ENCODE results near the gene PAK1IP1.
"Not testable (repeated sequence)": the region's sequence is repeated elsewhere in the genome, so short reads cannot be mapped to it uniquely, and the experiment has no call there.

PAK1IP1 gene

GRCh38 chr6:10690651-10691445 lies 3.9 kb upstream of the PAK1IP1 start:
- DNase-seq (ENCODE audit: low read depth in 3 of 3) = no peak

DNA sequence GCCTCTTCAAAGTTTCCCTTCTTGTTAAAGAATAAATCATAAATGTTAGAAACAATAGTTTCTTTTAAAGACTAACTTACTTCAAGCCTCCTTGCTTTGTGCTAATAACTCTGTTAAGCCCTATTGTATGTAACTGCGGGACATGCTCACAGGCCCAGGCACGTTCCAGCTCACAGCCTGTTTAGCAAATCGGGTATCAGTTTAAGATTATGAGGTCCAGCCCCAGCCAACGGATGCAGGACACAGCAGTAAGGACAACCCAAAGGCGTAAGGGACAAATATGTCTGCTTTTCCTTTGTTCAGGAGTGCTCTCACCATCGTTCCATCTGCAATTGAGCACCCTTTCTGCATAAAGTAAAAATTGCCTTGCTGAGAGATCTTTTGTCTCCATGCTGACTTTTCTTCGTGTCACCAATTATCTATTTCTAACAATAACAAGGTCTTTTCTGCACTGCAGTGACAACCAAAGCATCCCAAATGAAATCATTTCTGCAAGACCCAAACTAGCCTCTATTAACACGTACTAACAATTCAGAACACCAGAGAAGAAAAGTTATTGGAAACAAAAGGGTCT lies 1.7 kb upstream of the PAK1IP1 start:
- no peak for DNase-seq (ENCODE audit: low read depth in 3 of 3)

- DNase-seq (ENCODE audit: low read depth in 3 of 3) = no peak
Observed at GRCh38 chr6:10695086-10695657, 400 bp downstream of the PAK1IP1 start.

DNA sequence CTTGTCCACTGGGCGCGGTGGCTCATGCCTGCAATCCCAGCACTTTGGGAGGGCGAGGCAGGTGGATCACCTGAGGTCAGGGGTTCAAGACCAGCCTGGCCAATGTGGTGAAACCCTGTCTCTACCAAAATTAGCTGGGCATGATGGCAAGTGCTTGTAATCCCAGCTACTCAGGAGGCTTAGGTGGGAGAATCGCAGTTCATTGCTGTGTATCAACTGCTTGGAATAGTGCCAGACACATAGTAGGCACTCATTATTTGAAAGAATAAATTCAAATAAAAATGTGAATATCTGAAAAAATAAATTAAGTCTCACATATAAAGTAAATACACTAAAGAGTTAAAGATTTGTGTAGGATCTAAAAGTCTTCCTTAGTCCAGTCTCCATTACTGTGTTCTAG lies 1.9 kb downstream of the PAK1IP1 start:
- DNase-seq (ENCODE audit: low read depth in 3 of 3) = no peak

GRCh38 chr6:10713962-10714361 lies 19.2 kb downstream of the PAK1IP1 start:
- no peak for DNase-seq (ENCODE audit: low read depth in 3 of 3)

GRCh38 chr6:10719296-10719963 lies 24.7 kb downstream of the PAK1IP1 start:
- peak in 1 of 3 experiments; percentile 35 for DNase-seq (ENCODE audit: low read depth in 3 of 3)

- no peak for DNase-seq (ENCODE audit: low read depth in 3 of 3)
Observed at GRCh38 chr6:10719964-10720264, 25.1 kb downstream of the PAK1IP1 start.

- DNase-seq (ENCODE audit: low read depth in 3 of 3) = peak in 2 of 3 experiments; percentile 30 to 52
Observed at GRCh38 chr6:10720265-10720959, 25.6 kb downstream of the PAK1IP1 start.

- not testable (repeated sequence) for DNase-seq (ENCODE audit: low read depth in 3 of 3)
Observed at GRCh38 chr6:10720960-10721849, 26.4 kb downstream of the PAK1IP1 start.

- DNase-seq (ENCODE audit: low read depth in 3 of 3) = no peak
Observed at GRCh38 chr6:10721850-10722569, 27.2 kb downstream of the PAK1IP1 start.

- no peak for DNase-seq (ENCODE audit: low read depth in 3 of 3)
Observed at GRCh38 chr6:10722570-10722819, 27.7 kb downstream of the PAK1IP1 start.

DNA sequence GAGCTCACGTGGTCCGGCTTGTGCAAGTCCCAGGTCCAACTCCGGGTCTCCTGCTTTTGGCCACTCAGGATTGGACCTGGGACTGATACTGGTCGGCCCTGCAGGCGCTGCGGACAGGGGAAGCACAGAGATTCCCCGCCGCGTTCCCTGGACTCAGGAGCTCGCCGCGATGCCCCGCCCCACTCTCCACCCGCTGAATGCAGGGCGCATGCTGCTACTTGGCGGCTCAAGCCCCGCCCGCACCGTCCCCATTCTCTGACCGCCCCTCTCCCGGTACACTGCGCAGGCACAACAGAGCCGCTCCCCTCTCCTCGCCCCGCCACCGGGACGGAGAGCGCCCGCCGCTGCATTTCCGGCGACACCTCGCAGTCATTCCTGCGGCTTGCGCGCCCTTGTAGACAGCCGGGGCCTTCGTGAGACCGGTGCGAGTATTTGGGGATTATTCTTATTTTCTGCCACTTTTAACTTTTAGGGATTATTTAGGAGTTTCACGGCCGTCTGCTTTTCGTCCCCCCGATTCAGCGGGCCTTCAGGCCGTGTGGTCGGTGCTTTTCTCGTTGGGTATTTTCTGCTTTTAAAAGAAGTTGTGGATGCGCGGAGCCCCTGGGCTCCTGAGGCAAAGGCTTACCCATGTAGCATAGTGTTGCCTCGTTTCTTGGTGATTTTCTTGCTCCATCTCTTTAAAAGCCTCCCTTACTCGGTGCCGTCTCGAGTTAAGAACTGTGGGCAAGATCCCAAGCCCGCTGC lies 28.2 kb downstream of the PAK1IP1 start, which contains the start of gene TMEM14C:
TMEM14C (plus strand) TSS at position 251 of the 747 bp plus-strand sequence. CDS start 1,544 bp downstream, outside the sequence.
- DNase-seq (ENCODE audit: low read depth in 3 of 3) = peak; percentile 76 to 93 (median 80)

- DNase-seq (ENCODE audit: low read depth in 3 of 3) = no peak
Observed at GRCh38 chr6:10723567-10723881, 28.8 kb downstream of the PAK1IP1 start.

- DNase-seq (ENCODE audit: low read depth in 3 of 3) = no peak
Observed at GRCh38 chr6:10725044-10725443, 30.3 kb downstream of the PAK1IP1 start.

- DNase-seq (ENCODE audit: low read depth in 3 of 3) = no peak
Observed at GRCh38 chr6:10725716-10726115, 30.9 kb downstream of the PAK1IP1 start.

GRCh38 chr6:10730254-10730653 lies 35.5 kb downstream of the PAK1IP1 start:
- DNase-seq (ENCODE audit: low read depth in 3 of 3) = no peak

DNA sequence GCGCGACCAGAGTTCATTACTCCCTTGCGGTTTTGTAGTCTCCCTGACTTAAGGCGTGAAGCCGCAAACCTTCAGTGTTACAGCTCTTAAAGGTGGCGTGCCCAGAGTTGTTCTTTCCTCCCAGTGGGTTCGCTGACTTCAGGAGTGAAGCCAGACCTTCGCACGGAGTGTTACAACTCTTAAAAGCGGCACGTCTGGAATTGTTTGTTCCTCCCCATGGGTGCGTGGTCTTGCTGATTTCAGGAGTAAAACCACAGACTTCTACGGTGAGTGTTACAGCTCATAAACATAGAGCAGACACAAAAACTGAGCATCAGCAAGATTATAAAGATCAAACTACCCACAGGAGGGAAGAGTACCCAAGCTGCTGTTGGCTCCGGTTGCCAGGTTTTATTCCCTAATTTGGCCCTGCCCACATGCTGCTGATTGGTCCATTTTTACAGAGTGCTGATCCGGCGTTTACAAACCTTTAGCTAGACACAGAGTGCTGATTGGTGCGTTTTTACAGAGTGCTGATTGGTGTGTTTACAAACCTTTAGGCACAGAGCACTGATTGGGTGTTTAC lies 38.5 kb downstream of the PAK1IP1 start:
- no peak for DNase-seq (ENCODE audit: low read depth in 3 of 3)

DNA sequence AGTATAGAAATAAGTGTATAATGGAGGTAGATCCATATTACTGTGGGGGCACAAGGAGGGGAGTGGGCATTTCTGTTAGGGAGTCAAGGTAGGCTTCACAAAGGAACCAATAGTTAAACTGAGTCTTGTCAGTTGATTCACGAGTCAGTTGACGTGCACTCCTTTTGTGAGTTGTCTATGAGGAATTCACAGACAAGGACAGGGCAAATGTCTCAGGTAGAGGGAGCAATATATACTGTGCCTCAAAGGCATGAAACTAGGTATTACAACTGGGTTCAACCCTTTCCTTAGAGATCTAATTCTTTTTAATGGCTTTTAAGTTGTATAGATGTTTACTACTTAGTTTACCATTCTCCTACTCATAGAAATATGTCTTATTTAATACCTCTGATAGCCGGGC lies 39.1 kb downstream of the PAK1IP1 start:
- no peak for DNase-seq (ENCODE audit: low read depth in 3 of 3)

DNA sequence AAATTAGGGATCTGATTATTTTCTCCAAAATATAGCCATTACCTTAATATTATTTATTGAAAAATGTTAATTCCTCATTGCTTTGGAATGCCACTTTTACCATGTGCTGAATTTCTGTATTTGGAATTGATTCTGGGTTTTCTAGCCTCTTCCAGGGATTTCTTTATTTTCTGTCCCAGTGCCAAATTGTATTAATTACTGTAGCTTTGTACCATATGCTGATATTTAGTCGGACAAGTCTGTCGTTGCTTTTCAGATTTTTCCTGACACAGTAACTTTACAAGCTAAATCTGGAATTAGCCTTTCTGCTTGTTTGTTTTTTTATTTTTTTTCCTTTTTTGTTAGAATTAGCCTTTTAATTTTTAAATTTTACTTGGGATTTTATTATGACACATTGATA lies 42.0 kb downstream of the PAK1IP1 start:
- DNase-seq (ENCODE audit: low read depth in 3 of 3) = no peak

GRCh38 chr6:10740061-10740460 lies 45.3 kb downstream of the PAK1IP1 start:
- no peak for DNase-seq (ENCODE audit: low read depth in 3 of 3)

All from stimulated activated CD4-positive, alpha-beta T cell treated with anti-CD3 and anti-CD28 coated beads, TNF-alpha, amount 100 ng/mL, for 24 hours (primary cell).